PC-9 (cell line): ENCODE data around the gene PCDH8. TPM values are rescaled to one million over a fixed set of nuclear protein-coding genes. Genes with fewer than 3 reads are reported as not detected.

Experiments
- BruUV-seq: library from RNA; stranded (reverse); fragments of 400-500 nt; replicated peaks from 2 replicates; lab custom pipeline; 2021; lab: Mats Ljungman, UMichigan
- CTCF ChIA-PET: fragments of 300-600 bp; sonication (Branson Sonifier 250); formaldehyde crosslinking; loops from one replicate; lab custom pipeline; 2022; ENCODE audit warnings: antibody characterized with exemption; lab: Charles Lee
- POLR2A ChIA-PET: fragments of 300-600 bp; sonication (Branson Sonifier 250); formaldehyde crosslinking; loops from one replicate; lab custom pipeline; 2022; ENCODE audit warnings: antibody characterized with exemption; ENCODE audit not compliant: unreplicated experiment; lab: Charles Lee
- DNase-seq, 2 experiments: peaks; one replicate each; pipeline versions ENCODE4 v3.0.0 to v3.0.0-alpha.2; 2015 to 2022; ENCODE audit warnings: mixed read lengths in 1 of 2
- H2AFZ ChIP-seq: fragments of 200-600 bp; sonication (generic); 2 replicates; pipeline ENCODE4 v1.8.1; 2017; ENCODE audit warnings: antibody characterized with exemption
- H3F3A ChIP-seq: fragments of 200-600 bp; sonication (generic); 2 replicates; pipeline ENCODE4 v1.8.1; 2017; ENCODE audit warnings: antibody characterized with exemption, mild to moderate bottlenecking, low read depth; ENCODE audit not compliant: insufficient read depth
- H3K27ac ChIP-seq: fragments of 200-600 bp; sonication (generic); 2 replicates; pipeline ENCODE4 v1.6.1; 2016; ENCODE audit warnings: mixed run types
- H3K27me3 ChIP-seq: fragments of 200-600 bp; sonication (generic); 2 replicates; pipeline ENCODE4 v1.6.1; 2016; ENCODE audit warnings: low read depth, mixed run types; ENCODE audit not compliant: insufficient read depth
- H3K36me3 ChIP-seq: fragments of 200-600 bp; sonication (generic); 2 replicates; pipeline ENCODE4 v1.6.1; 2016; ENCODE audit warnings: low read depth, mixed run types
- H3K4me1 ChIP-seq: fragments of 200-600 bp; sonication (generic); replicated peaks from 2 replicates; pipeline ENCODE4 v1.6.1; 2016; ENCODE audit warnings: mixed run types; ENCODE audit not compliant: insufficient read depth
- H3K4me2 ChIP-seq: fragments of 200-600 bp; sonication (generic); 2 replicates; pipeline ENCODE4 v1.6.1; 2017; ENCODE audit warnings: mixed run types
- H3K4me3 ChIP-seq: fragments of 200-600 bp; sonication (generic); 2 replicates; pipeline ENCODE4 v1.6.1; 2016; ENCODE audit warnings: mixed run types
- H3K79me2 ChIP-seq: fragments of 200-600 bp; sonication (generic); 2 replicates; pipeline ENCODE4 v1.6.1; 2017; ENCODE audit warnings: low read depth, mixed run types
- H3K9me2 ChIP-seq: fragments of 200-600 bp; sonication (generic); 2 replicates; pipeline ENCODE4 v1.8.1; 2017; ENCODE audit warnings: mild to moderate bottlenecking; ENCODE audit not compliant: insufficient read depth
- H3K9me3 ChIP-seq: fragments of 200-600 bp; sonication (generic); 2 replicates; pipeline ENCODE4 v1.8.1; 2016; ENCODE audit warnings: low read depth; ENCODE audit not compliant: insufficient read depth
- H4K20me1 ChIP-seq: fragments of 200-600 bp; sonication (generic); 2 replicates; pipeline ENCODE4 v1.8.1; 2017; ENCODE audit not compliant: insufficient read depth
- EZH2 ChIP-seq: fragments of 200-600 bp; sonication (generic); IDR thresholded peaks from 2 replicates; pipeline ENCODE4 v1.8.0; 2017; ENCODE audit warnings: antibody characterized with exemption, low read depth
- intact Hi-C: fragments of 100-400 bp; cut with micrococcal nuclease; formaldehyde crosslinking; loops from one replicate; pipeline ENCODE4 v1.10.0; 2022; ENCODE audit not compliant: unreplicated experiment
- total RNA-seq: library from RNA; stranded (reverse); gene quantifications from 2 replicates; pipeline ENCODE4 v1.2.3, GENCODE V29; 2021
- TF ChIP-seq, protein P1 (sequence below): fragments of 200-600 bp; sonication (generic); conservative IDR thresholded peaks from 2 replicates; pipeline ENCODE4 v1.6.1; 2017; ENCODE audit warnings: mixed run types, antibody characterized with exemption, mild to moderate bottlenecking, moderate library complexity

Gene PCDH8
- total RNA-seq, 1 experiment from 2014 or later = not detected

DNA sequence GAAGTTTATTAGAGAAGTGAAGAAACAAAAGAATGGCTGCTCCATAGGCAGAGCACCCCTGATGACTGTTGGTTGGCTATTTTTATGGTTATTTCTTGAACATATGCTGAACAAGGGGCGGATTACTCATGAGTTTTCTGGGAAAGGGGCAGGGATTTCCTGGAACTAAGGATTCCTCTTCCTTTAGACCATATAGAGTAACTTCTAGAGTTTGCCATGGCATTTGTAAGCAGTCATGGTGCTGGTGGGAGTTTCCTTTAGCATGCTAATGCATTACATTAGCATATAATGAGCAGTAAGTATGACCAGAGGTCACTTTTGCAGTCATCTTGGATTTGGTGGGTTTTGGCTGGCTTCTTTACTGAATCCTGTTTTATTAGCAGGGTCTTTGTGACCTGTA is 38.7 kb upstream of the PCDH8 start:
- H3K9me3 ChIP-seq = no peaks in the 10 kb centered on the region
- H3K4me1 ChIP-seq = no peaks in the 10 kb centered on the region
- no peaks in the 10 kb centered on the region for H3K9me2 ChIP-seq
- BruUV-seq = no TSS peak
- intact Hi-C loops = no loop called here
- H3K4me3 ChIP-seq = no peak overlapping the region
- H2AFZ ChIP-seq = no peak overlapping the region
- H3K27me3 ChIP-seq = peaks cover 39% of the 10 kb centered on the region
- DNase-seq = no peak
- H3K79me2 ChIP-seq = no peaks in the 10 kb centered on the region
- no peaks in the 10 kb centered on the region for H4K20me1 ChIP-seq
- no peaks in the 10 kb centered on the region for H3F3A ChIP-seq
- TF ChIP-seq, protein P1, sequence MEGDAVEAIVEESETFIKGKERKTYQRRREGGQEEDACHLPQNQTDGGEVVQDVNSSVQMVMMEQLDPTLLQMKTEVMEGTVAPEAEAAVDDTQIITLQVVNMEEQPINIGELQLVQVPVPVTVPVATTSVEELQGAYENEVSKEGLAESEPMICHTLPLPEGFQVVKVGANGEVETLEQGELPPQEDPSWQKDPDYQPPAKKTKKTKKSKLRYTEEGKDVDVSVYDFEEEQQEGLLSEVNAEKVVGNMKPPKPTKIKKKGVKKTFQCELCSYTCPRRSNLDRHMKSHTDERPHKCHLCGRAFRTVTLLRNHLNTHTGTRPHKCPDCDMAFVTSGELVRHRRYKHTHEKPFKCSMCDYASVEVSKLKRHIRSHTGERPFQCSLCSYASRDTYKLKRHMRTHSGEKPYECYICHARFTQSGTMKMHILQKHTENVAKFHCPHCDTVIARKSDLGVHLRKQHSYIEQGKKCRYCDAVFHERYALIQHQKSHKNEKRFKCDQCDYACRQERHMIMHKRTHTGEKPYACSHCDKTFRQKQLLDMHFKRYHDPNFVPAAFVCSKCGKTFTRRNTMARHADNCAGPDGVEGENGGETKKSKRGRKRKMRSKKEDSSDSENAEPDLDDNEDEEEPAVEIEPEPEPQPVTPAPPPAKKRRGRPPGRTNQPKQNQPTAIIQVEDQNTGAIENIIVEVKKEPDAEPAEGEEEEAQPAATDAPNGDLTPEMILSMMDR = no peak
- TF ChIP-seq EZH2 = no peak
- no peaks in the 10 kb centered on the region for H3K36me3 ChIP-seq
- H3K27ac ChIP-seq = no peak overlapping the region
- ChIA-PET POLR2A (no interaction called here), CTCF (no interaction called here)
- H3K4me2 ChIP-seq = no peak overlapping the region

DNA sequence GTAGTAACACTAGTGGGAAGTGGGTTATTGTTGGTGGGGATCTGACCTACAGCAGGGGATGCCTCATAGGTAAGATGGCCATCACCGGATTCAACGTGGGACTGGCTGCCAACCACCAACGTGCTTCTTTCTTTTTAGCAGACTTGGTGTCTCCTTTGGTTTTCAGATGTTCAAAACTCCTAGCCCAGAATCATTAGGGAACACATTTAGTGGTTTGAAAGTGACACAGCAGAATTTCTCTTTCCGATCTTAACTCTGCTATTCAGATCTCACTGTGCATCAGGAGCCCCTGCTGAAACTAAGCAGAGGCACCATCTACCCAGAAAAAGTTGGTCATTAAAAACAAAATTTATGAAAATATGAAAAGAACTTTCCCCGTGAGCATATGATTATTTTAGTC is 36.7 kb upstream of the PCDH8 start:
- ChIA-PET CTCF (no interaction called here), POLR2A (no interaction called here)
- H3K79me2 ChIP-seq = no peaks in the 10 kb centered on the region
- no peaks in the 10 kb centered on the region for H3K36me3 ChIP-seq
- H3K4me3 ChIP-seq = no peak overlapping the region
- no peak for TF ChIP-seq EZH2
- TF ChIP-seq, protein P1 = no peak
- no peak overlapping the region for H3K4me2 ChIP-seq
- H3K27ac ChIP-seq = no peak overlapping the region
- H3K4me1 ChIP-seq = no peaks in the 10 kb centered on the region
- H2AFZ ChIP-seq = no peak overlapping the region
- no peak for DNase-seq
- H3K27me3 ChIP-seq = peaks cover 26% of the 10 kb centered on the region
- intact Hi-C loops = no loop called here
- BruUV-seq = no TSS peak
- no peaks in the 10 kb centered on the region for H3K9me3 ChIP-seq
- H3K9me2 ChIP-seq = no peaks in the 10 kb centered on the region
- no peaks in the 10 kb centered on the region for H3F3A ChIP-seq
- H4K20me1 ChIP-seq = no peaks in the 10 kb centered on the region

DNA sequence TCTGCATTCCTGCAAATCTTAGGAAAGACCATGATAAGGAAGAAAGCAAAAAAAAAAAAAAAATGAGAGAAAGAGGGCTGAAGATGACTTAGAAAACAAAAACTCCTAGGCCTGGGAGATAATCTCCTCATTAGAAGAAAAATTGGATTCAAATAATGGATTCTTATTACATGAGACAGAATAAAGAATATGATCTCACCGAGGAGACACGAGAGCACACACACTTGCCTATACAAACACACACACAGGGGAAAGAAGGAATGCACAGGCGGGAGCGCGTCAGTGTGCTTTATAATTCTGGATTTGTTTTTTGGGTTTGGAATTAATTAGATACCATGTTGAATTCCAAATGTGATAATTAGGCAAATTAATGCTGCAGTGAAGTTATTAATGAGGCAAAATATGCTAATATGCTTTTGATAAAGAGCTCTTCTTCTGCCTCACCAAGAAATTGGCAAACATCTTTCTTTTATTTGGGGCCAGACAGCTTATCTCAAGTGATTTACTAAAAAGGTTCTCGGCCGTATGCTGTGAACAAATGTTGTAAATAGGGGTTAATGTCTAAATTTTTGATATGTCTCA is 36.1 kb upstream of the PCDH8 start:
- H3K4me3 ChIP-seq = no peak overlapping the region
- H3K27me3 ChIP-seq = peaks cover 23% of the 10 kb centered on the region; the same call in 1 of the 2 replicates
- TF ChIP-seq EZH2 = no peak
- TF ChIP-seq, protein P1 = no peak
- intact Hi-C loops = no loop called here
- no peak overlapping the region for H2AFZ ChIP-seq
- H3K27ac ChIP-seq = no peak overlapping the region
- H4K20me1 ChIP-seq = no peaks in the 10 kb centered on the region
- H3K4me1 ChIP-seq = no peaks in the 10 kb centered on the region
- no TSS peak for BruUV-seq
- H3K4me2 ChIP-seq = no peak overlapping the region
- H3K79me2 ChIP-seq = no peaks in the 10 kb centered on the region
- H3F3A ChIP-seq = no peaks in the 10 kb centered on the region
- DNase-seq = no peak
- POLR2A ChIA-PET = no interaction called here
- CTCF ChIA-PET = no interaction called here
- H3K9me3 ChIP-seq = no peaks in the 10 kb centered on the region
- no peaks in the 10 kb centered on the region for H3K36me3 ChIP-seq
- H3K9me2 ChIP-seq = no peaks in the 10 kb centered on the region
